BLaER1 treated with 17β-estradiol and CSF1 and Interleukin-3, amounts not matched to agents 10 nM and 100 nM (cell line): Measurements from ENCODE around the gene AFAP1L1.
"Not testable (repeated sequence)": the region's sequence is repeated elsewhere in the genome, so short reads cannot be mapped to it uniquely, and the experiment has no call there.

Source experiments
- H3K27ac ChIP-seq, 11 experiments: shearing (Covaris generic); formaldehyde crosslinking; 2 replicates each; pipeline ENCODE4 v1.8.1; 2022
- H3K27me3 ChIP-seq, 11 experiments: shearing (Covaris generic); formaldehyde crosslinking; 2 replicates each; pipeline ENCODE4 v1.8.1; 2022
- H3K36me3 ChIP-seq, 11 experiments: shearing (Covaris generic); formaldehyde crosslinking; 2 replicates each; pipeline ENCODE4 v1.8.1; 2022
- H3K4me1 ChIP-seq, 10 experiments: shearing (Covaris generic); formaldehyde crosslinking; 2 replicates each; pipeline ENCODE4 v1.8.1; 2022
- H3K4me2 ChIP-seq, 11 experiments: shearing (Covaris generic); formaldehyde crosslinking; 2 replicates each; pipeline ENCODE4 v1.8.1; 2022
- H3K4me3 ChIP-seq, 10 experiments: shearing (Covaris generic); formaldehyde crosslinking; 2 replicates each; pipeline ENCODE4 v1.8.1; 2022
- H3K9ac ChIP-seq, 11 experiments: shearing (Covaris generic); formaldehyde crosslinking; 2 replicates each; pipeline ENCODE4 v1.8.1; 2022
- H3K9me3 ChIP-seq, 11 experiments: shearing (Covaris generic); formaldehyde crosslinking; replicated peaks in 1 of 11; 2 replicates each; pipeline ENCODE4 v1.8.1; 2022
- H4K20me1 ChIP-seq, 11 experiments: shearing (Covaris generic); formaldehyde crosslinking; 2 replicates each; pipeline ENCODE4 v1.8.1; 2022
- Cebpa-rat ChIP-seq, 11 experiments: shearing (Covaris generic); IDR thresholded peaks; 2 replicates each; pipeline ENCODE4 v1.8.1; 2022

The AFAP1L1 gene

GRCh38 chr5:149382517-149383220 is 111.0 kb downstream of the AFAP1L1 start:
- Histone ChIP-seq H3K4me1 (peaks cover 4 to 19% (median 10%) of the 10 kb centered on the region in 10 experiments; a peak in 16 of 20 replicates), H3K9me3 (no peaks in the 10 kb centered on the region), H3K27ac (no peak overlapping the region), H3K27me3 (no peaks in the 10 kb centered on the region), H3K4me3 (no peak overlapping the region), H4K20me1 (no peaks in the 10 kb centered on the region), H3K36me3 (no peaks in the 10 kb centered on the region), H3K4me2 (peak overlapping the region in 1 of 11 experiments; percentile 21; a peak in 1 of 22 replicates), H3K9ac (no peak overlapping the region)
- no peak for TF ChIP-seq Cebpa-rat (IDR thresholded peaks at IDR 0.05)

- Histone ChIP-seq H3K9ac (no peak overlapping the region), H3K36me3 (no peaks in the 10 kb centered on the region), H3K9me3 (no peaks in the 10 kb centered on the region), H3K4me1 (peaks cover 4 to 20% (median 10%) of the 10 kb centered on the region in 10 experiments; a peak in 17 of 20 replicates), H3K27ac (no peak overlapping the region), H3K4me2 (no peak overlapping the region), H3K4me3 (no peak overlapping the region), H4K20me1 (no peaks in the 10 kb centered on the region), H3K27me3 (no peaks in the 10 kb centered on the region)
- TF ChIP-seq Cebpa-rat (IDR thresholded peaks at IDR 0.05), result no peak
Observed at GRCh38 chr5:149383399-149383798, 111.7 kb downstream of the AFAP1L1 start.

DNA sequence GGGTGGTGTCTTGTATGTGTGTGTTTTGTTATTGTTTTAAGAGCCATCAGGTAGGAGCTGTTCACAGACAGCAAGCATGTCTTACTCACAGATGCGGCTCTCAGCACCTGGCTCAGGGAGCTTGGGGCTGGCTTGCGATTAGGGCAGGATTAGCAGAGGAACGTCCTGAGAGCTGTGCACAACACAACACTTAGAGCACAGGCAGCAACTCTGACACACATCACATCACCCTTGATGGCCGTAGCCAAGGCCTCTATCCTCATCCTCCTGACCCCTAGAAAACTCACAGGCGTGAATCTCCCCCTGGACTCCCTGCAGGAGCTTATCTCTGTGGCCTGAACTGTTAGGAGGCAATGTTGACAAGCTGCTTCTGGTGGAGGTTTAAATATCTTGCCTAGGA is 114.5 kb downstream of the AFAP1L1 start:
- Histone ChIP-seq H3K4me3 (no peak overlapping the region), H3K27me3 (no peaks in the 10 kb centered on the region), H4K20me1 (no peaks in the 10 kb centered on the region), H3K9ac (peak overlapping the region in 1 of 11 experiments; percentile 53; a peak in 2 of 22 replicates), H3K27ac (no peak overlapping the region), H3K36me3 (no peaks in the 10 kb centered on the region), H3K4me1 (peaks cover 6 to 31% (median 11%) of the 10 kb centered on the region in 10 experiments; a peak in 19 of 20 replicates), H3K4me2 (peak overlapping the region in 5 of 11 experiments; percentile 21 to 53 (median 43); a peak in 3 of 22 replicates), H3K9me3 (no peaks in the 10 kb centered on the region)
- no peak for TF ChIP-seq Cebpa-rat (IDR thresholded peaks at IDR 0.05)

- Histone ChIP-seq H3K9me3 (no peaks in the 10 kb centered on the region), H3K36me3 (no peaks in the 10 kb centered on the region), H3K27ac (no peak overlapping the region), H3K4me1 (peaks cover 6 to 29% (median 11%) of the 10 kb centered on the region in 10 experiments; a peak in 19 of 20 replicates), H3K4me3 (no peak overlapping the region), H3K9ac (no peak overlapping the region), H3K4me2 (no peak overlapping the region), H4K20me1 (no peaks in the 10 kb centered on the region), H3K27me3 (no peaks in the 10 kb centered on the region)
- no peak for TF ChIP-seq Cebpa-rat (IDR thresholded peaks at IDR 0.05)
Observed at GRCh38 chr5:149387081-149387631, 115.5 kb downstream of the AFAP1L1 start.

DNA sequence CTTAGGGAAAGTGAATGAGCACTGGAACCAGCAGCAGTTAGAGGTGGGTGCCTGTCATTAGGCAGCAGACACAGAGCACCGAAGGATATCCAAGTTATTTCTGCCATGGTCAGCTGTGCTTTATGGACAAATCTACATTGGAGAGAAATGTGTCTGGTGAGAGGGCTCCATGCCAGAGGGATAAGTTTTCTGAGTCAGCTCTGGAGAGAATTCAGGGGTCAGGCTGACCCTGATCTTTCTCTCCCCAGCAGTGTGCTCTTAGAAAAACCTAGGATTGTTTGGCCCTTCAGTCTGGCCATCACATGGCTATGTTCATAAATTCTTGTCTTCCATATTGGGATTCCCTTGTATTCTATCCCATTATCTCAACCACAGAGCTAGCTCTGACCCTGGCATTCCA is 116.3 kb downstream of the AFAP1L1 start:
- no peaks in the 10 kb centered on the region for H3K36me3 ChIP-seq
- H3K27ac ChIP-seq, result no peak overlapping the region
- no peak overlapping the region for H3K9ac ChIP-seq
- H3K4me3 ChIP-seq, result no peak overlapping the region
- H3K4me1 ChIP-seq, result peaks cover 6 to 21% (median 11%) of the 10 kb centered on the region in 10 experiments; a peak in 19 of 20 replicates
- no peaks in the 10 kb centered on the region for H3K27me3 ChIP-seq
- no peaks in the 10 kb centered on the region for H4K20me1 ChIP-seq
- no peak overlapping the region for H3K4me2 ChIP-seq
- H3K9me3 ChIP-seq, result no peaks in the 10 kb centered on the region
- no peak for TF ChIP-seq Cebpa-rat (IDR thresholded peaks at IDR 0.05)

GRCh38 chr5:149388498-149389190 is 117.0 kb downstream of the AFAP1L1 start:
- peaks cover 6 to 20% (median 11%) of the 10 kb centered on the region in 10 experiments; a peak in 19 of 20 replicates for H3K4me1 ChIP-seq
- H3K9me3 ChIP-seq, result no peaks in the 10 kb centered on the region
- H3K27me3 ChIP-seq, result no peaks in the 10 kb centered on the region
- peak overlapping the region in 3 of 11 experiments; percentile 8 to 46 (median 23); a peak in 3 of 22 replicates for H3K4me2 ChIP-seq
- no peaks in the 10 kb centered on the region for H3K36me3 ChIP-seq
- H3K4me3 ChIP-seq, result no peak overlapping the region
- H4K20me1 ChIP-seq, result no peaks in the 10 kb centered on the region
- no peak overlapping the region for H3K27ac ChIP-seq
- H3K9ac ChIP-seq, result no peak overlapping the region
- no peak for TF ChIP-seq Cebpa-rat (IDR thresholded peaks at IDR 0.05)

DNA sequence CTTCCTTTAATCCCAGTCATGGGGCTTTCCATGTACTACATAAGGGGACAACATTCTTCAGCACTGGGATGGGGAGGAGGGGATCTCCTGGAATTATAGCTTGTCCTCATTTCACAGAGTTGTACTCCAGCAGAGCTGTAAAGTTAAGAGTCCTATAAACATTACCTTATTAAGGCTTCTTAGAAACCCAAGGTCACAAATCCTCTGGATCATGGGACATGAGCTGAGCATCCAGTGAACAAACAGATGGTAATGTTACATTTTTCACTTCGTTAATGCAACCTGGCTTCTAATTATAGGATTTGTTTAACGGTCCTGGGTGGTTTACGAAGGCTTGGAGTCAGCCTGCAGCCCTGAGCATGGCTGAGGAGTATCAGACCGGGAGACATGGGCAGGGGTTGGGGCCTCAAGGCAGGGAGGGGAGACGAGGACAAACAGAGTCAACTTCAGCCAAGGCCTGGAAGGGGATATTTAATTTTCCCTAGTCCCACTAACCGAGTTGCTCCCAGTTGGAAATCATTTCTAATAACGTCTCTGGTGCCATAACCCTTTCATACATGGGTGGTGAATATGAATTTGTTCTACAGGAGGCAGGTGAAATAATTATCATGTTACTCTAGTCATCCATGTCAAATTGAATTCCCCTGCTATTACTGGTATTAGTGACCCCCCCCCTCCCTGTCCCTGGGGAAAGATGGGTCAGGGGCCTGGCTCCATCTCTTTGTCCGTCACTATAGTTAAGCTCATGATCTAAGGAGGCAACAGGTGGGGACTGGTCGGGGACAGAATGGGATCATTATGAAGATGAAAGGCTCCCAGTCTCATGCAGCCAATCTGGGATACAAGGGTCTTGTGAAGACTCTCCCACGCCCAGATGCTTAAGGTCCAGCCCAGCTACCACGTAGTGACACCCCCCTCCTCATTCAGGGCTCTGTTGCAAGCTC is 118.2 kb downstream of the AFAP1L1 start:
- Histone ChIP-seq H3K4me2 (peak overlapping the region in 3 of 11 experiments; percentile 8 to 46 (median 23); a peak in 4 of 22 replicates), H3K36me3 (no peaks in the 10 kb centered on the region), H3K4me3 (no peak overlapping the region), H3K9ac (no peak overlapping the region), H3K4me1 (peaks cover 6 to 20% (median 11%) of the 10 kb centered on the region in 10 experiments; a peak in 19 of 20 replicates), H3K27ac (no peak overlapping the region), H3K27me3 (no peaks in the 10 kb centered on the region), H4K20me1 (no peaks in the 10 kb centered on the region), H3K9me3 (no peaks in the 10 kb centered on the region)
- no peak for TF ChIP-seq Cebpa-rat (IDR thresholded peaks at IDR 0.05)

DNA sequence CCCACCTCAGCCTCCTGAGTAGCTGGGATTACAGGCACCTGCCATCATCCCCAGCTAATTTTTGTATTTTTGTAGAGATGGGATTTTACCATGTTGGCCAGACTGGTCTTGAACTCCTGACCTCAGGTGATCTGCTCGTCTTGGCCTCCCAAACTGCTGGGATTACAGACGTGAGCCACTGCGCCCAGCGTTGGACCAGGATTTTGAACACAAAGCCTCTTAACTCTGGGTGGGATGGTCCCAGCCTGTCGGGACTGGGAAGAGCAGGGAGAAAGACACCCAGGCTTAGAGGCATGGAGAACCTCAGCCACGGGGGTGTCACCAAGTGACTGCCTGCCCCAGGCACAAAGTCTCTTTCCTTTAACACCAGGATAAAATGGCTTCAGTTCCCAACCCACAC is 119.4 kb downstream of the AFAP1L1 start:
- peaks cover 0 to 14% (median 2%) of the 10 kb centered on the region in 10 experiments; a peak in 11 of 20 replicates for H3K4me1 ChIP-seq
- H3K27me3 ChIP-seq, H4K20me1 ChIP-seq, H3K9me3 ChIP-seq, H3K9ac ChIP-seq, H3K4me3 ChIP-seq, H3K27ac ChIP-seq, H3K36me3 ChIP-seq, H3K4me2 ChIP-seq: not testable (repeated sequence)
